SK-MEL-5 (cell line): Measurements from ENCODE around the gene ATF7IP. TPM values are rescaled to one million over a fixed set of nuclear protein-coding genes. Genes with fewer than 3 reads are reported as not detected.
"Not testable (repeated sequence)": the region's sequence is repeated elsewhere in the genome, so short reads cannot be mapped to it uniquely, and the experiment has no call there.

ENCODE experiments used
- DNase-seq: peaks from one replicate; pipeline ENCODE4 v3.0.0-alpha.2; 2016; ENCODE audit warnings: low read depth, low spot score
- in situ Hi-C: cut with HindIII; loops from 2 replicates; pipeline ENCODE4 v1.10.0; 2016; ENCODE audit warnings: low sequenced_read_pairs, high pct_unique_total_duplicates, low pct_unique_long_range_greater_than_20kb
- total RNA-seq: library from RNA; depleted of rRNA; stranded (reverse); fragments of >200 nt; shearing (Covaris generic); gene quantifications from 2 replicates; pipeline ENCODE4 v1.2.3, GENCODE V29; 2014

ATF7IP gene
- total RNA-seq, 1 experiment from 2014 or later = 19.4 TPM

- in situ Hi-C loops, DNase-seq: not testable (repeated sequence)
Measured at GRCh38 chr12:14401267-14401666, 35.8 kb downstream of the ATF7IP start.

- DNase-seq = no peak
- in situ Hi-C loops = no loop called here
Measured at GRCh38 chr12:14402697-14403096, 37.2 kb downstream of the ATF7IP start.

GRCh38 chr12:14403293-14403692 is 37.8 kb downstream of the ATF7IP start:
- in situ Hi-C loops = no loop called here
- DNase-seq = no peak

- peak; percentile 26 for DNase-seq
- in situ Hi-C loops = no loop called here
Measured at GRCh38 chr12:14403711-14404196, 38.3 kb downstream of the ATF7IP start.

GRCh38 chr12:14405407-14405806 is 39.9 kb downstream of the ATF7IP start:
- in situ Hi-C loops = not testable (repeated sequence)

GRCh38 chr12:14408208-14408607 is 42.7 kb downstream of the ATF7IP start:
- DNase-seq = peak; percentile 41
- in situ Hi-C loops = no loop called here

More at GRCh38 chr12:14405407-14405806, 39.9 kb downstream of the ATF7IP start:
- not testable (repeated sequence) for DNase-seq

GRCh38 chr12:14410177-14410576 is 44.7 kb downstream of the ATF7IP start:
- no peak for DNase-seq
- in situ Hi-C loops = no loop called here

- no peak for DNase-seq
- in situ Hi-C loops = no loop called here
Measured at GRCh38 chr12:14410841-14411569, 45.5 kb downstream of the ATF7IP start.

- DNase-seq = peak; percentile 90
- in situ Hi-C loops = no loop called here
Measured at GRCh38 chr12:14416658-14417057, 51.2 kb downstream of the ATF7IP start.

GRCh38 chr12:14417715-14418114 is 52.2 kb downstream of the ATF7IP start:
- in situ Hi-C loops = no loop called here
- peak; percentile 97 for DNase-seq

- DNase-seq = peak; percentile 61
- in situ Hi-C loops = no loop called here
Measured at GRCh38 chr12:14418451-14418890, 53.0 kb downstream of the ATF7IP start.

- DNase-seq = no peak
- in situ Hi-C loops = no loop called here
Measured at GRCh38 chr12:14422516-14423230, 57.2 kb downstream of the ATF7IP start.

- DNase-seq = no peak
- in situ Hi-C loops = no loop called here
Measured at GRCh38 chr12:14424545-14424944, 59.1 kb downstream of the ATF7IP start.

- in situ Hi-C loops = no loop called here
- DNase-seq = no peak
Measured at GRCh38 chr12:14426792-14427191, 61.3 kb downstream of the ATF7IP start.

GRCh38 chr12:14427929-14428328 is 62.4 kb downstream of the ATF7IP start:
- in situ Hi-C loops = no loop called here
- no peak for DNase-seq

GRCh38 chr12:14430394-14430986 is 65.0 kb downstream of the ATF7IP start:
- DNase-seq = no peak
- in situ Hi-C loops = no loop called here

- in situ Hi-C loops = no loop called here
- no peak for DNase-seq
Measured at GRCh38 chr12:14431975-14432374, 66.5 kb downstream of the ATF7IP start.

GRCh38 chr12:14435627-14436026 is 70.1 kb downstream of the ATF7IP start:
- in situ Hi-C loops = no loop called here
- DNase-seq = no peak
